HEK293 (cell line): Measurements from ENCODE around the gene TERC.

Experiments used
- CTCF ChIA-PET: fragments of 350-600 bp; formaldehyde crosslinking; extraction: SDS; loops from one replicate; lab custom pipeline; 2021; ENCODE audit warnings: antibody characterized with exemption; lab: Yijun Ruan, JAX
- POLR2A ChIA-PET: fragments of 300-600 bp; formaldehyde crosslinking; extraction: SDS; loops from one replicate; lab custom pipeline; 2020; ENCODE audit warnings: antibody characterized with exemption, inconsistent platforms; lab: Yijun Ruan, JAX
- H3K27ac ChIP-seq: fragments of 200-500 bp; sonication (Bioruptor generic); 2 replicates; pipeline ENCODE4 v1.5.1; 2014; ENCODE audit warnings: low read depth, low read length, control low read depth, inconsistent platforms; ENCODE audit errors: extremely low read depth
- H3K36me3 ChIP-seq, 2 experiments: fragments of 200-500 bp in 1 of 2; sonication (Bioruptor generic) in 1 of 2; 1 replicate in 1 of 2; 2 replicates in 1 of 2; pipeline ENCODE4 v1.5.1; 2014 to 2017; ENCODE audit warnings: inconsistent platforms in 2 of 2, low read length in 2 of 2; ENCODE audit not compliant: control insufficient read depth in 2 of 2, insufficient read depth in 1 of 2
- H3K4me1 ChIP-seq: fragments of 200-500 bp; sonication (Bioruptor generic); 2 replicates; pipeline ENCODE4 v1.5.1; 2014; ENCODE audit warnings: mild to moderate bottlenecking, low read length, inconsistent platforms; ENCODE audit not compliant: control insufficient read depth, insufficient read depth
- H3K4me3 ChIP-seq: 2 replicates; pipeline ENCODE4 v1.5.1; 2011; ENCODE audit warnings: low read depth, mild to moderate bottlenecking, control low read depth, low read length, moderate library complexity
- H3K9me3 ChIP-seq: fragments of 200-500 bp; sonication (Bioruptor generic); 2 replicates; pipeline ENCODE4 v1.5.1; 2014; ENCODE audit warnings: low read depth, low read length, inconsistent platforms; ENCODE audit not compliant: control insufficient read depth, insufficient read depth
- GLI4 ChIP-seq: fragments of 450-650 bp; formaldehyde crosslinking; IDR thresholded peaks from 2 replicates; pipeline ENCODE4 v1.5.1; 2016; ENCODE audit warnings: missing biosample characterization, missing genetic modification characterization
- GLIS1 ChIP-seq: fragments of 450-650 bp; formaldehyde crosslinking; IDR thresholded peaks from 2 replicates; pipeline ENCODE4 v1.5.1; 2016; ENCODE audit warnings: missing biosample characterization, missing genetic modification characterization
- HOXC10 ChIP-seq: sonication (generic); formaldehyde crosslinking; IDR thresholded peaks from 2 replicates; pipeline ENCODE4 v1.8.1; 2023; ENCODE audit warnings: mild to moderate bottlenecking, missing genetic modification reagents
- TRIM28 ChIP-seq: IDR thresholded peaks from 2 replicates; pipeline ENCODE4 v1.6.1; 2011; ENCODE audit warnings: low read length, control low read depth, borderline replicate concordance
- ZBTB48 ChIP-seq: fragments of 450-650 bp; formaldehyde crosslinking; IDR thresholded peaks from 2 replicates; pipeline ENCODE4 v1.5.1; 2016; ENCODE audit warnings: missing biosample characterization, missing genetic modification characterization
- ZBTB7A ChIP-seq: fragments of 450-650 bp; formaldehyde crosslinking; IDR thresholded peaks from 2 replicates; pipeline ENCODE4 v1.5.1; 2016; ENCODE audit warnings: low read depth, missing biosample characterization, missing genetic modification characterization
- ZNF155 ChIP-seq: fragments of 450-650 bp; formaldehyde crosslinking; IDR thresholded peaks from 2 replicates; pipeline ENCODE4 v1.5.1; 2016; ENCODE audit warnings: missing biosample characterization, missing genetic modification characterization
- ZNF169 ChIP-seq: fragments of 450-650 bp; formaldehyde crosslinking; IDR thresholded peaks from 2 replicates; pipeline ENCODE4 v1.5.1; 2016; ENCODE audit warnings: missing biosample characterization, missing genetic modification characterization
- ZNF184 ChIP-seq: fragments of 450-650 bp; IDR thresholded peaks from 2 replicates; pipeline ENCODE4 v1.5.1; 2018; ENCODE audit warnings: missing biosample characterization, mild to moderate bottlenecking, missing genetic modification characterization
- ZNF239 ChIP-seq: fragments of 450-650 bp; formaldehyde crosslinking; IDR thresholded peaks from 2 replicates; pipeline ENCODE4 v1.5.1; 2016; ENCODE audit warnings: missing biosample characterization, missing genetic modification characterization
- ZNF248 ChIP-seq: fragments of 450-650 bp; formaldehyde crosslinking; IDR thresholded peaks from 2 replicates; pipeline ENCODE4 v1.5.1; 2017; ENCODE audit warnings: missing biosample characterization, missing genetic modification characterization
- ZNF48 ChIP-seq: fragments of 450-650 bp; formaldehyde crosslinking; IDR thresholded peaks from 2 replicates; pipeline ENCODE4 v1.5.1; 2016; ENCODE audit warnings: missing biosample characterization, missing genetic modification characterization
- ZNF544 ChIP-seq: fragments of 450-650 bp; formaldehyde crosslinking; IDR thresholded peaks from 2 replicates; pipeline ENCODE4 v1.5.0; 2017; ENCODE audit warnings: missing biosample characterization, missing genetic modification characterization
- ZNF549 ChIP-seq: fragments of 450-650 bp; IDR thresholded peaks from 2 replicates; pipeline ENCODE4 v1.5.1; 2018; ENCODE audit warnings: missing biosample characterization, missing genetic modification characterization, mild to moderate bottlenecking, inconsistent platforms, moderate library complexity
- ZNF585B ChIP-seq: fragments of 450-650 bp; formaldehyde crosslinking; IDR thresholded peaks from 2 replicates; pipeline ENCODE4 v1.5.1; 2016; ENCODE audit warnings: missing biosample characterization, missing genetic modification characterization
- ZNF626 ChIP-seq: fragments of 450-650 bp; sonication (Bioruptor Pico); formaldehyde crosslinking; IDR thresholded peaks from 2 replicates; pipeline ENCODE4 v1.5.1; 2018; ENCODE audit warnings: missing biosample characterization, missing genetic modification characterization, inconsistent platforms
- ZNF660 ChIP-seq: fragments of 450-650 bp; IDR thresholded peaks from 2 replicates; pipeline ENCODE4 v1.5.1; 2018; ENCODE audit warnings: missing biosample characterization, mild to moderate bottlenecking, missing genetic modification characterization
- ZNF701 ChIP-seq: fragments of 450-650 bp; formaldehyde crosslinking; IDR thresholded peaks from 2 replicates; pipeline ENCODE4 v1.5.1; 2016; ENCODE audit warnings: missing biosample characterization, missing genetic modification characterization
- ZNF76 ChIP-seq: fragments of 450-650 bp; formaldehyde crosslinking; IDR thresholded peaks from 2 replicates; pipeline ENCODE4; 2016; ENCODE audit warnings: low read depth, missing biosample characterization, missing genetic modification characterization, borderline replicate concordance
- TF ChIP-seq, protein P1 (sequence below): fragments of 450-650 bp; formaldehyde crosslinking; IDR thresholded peaks from 2 replicates; pipeline ENCODE4 v1.5.1; 2016; ENCODE audit warnings: missing biosample characterization, missing genetic modification characterization
- TF ChIP-seq, protein P2 (sequence below): fragments of 450-650 bp; formaldehyde crosslinking; IDR thresholded peaks from 2 replicates; pipeline ENCODE4 v1.5.1; 2016; ENCODE audit warnings: missing biosample characterization, missing genetic modification characterization
- TF ChIP-seq, protein P3 (sequence below): fragments of 450-650 bp; formaldehyde crosslinking; IDR thresholded peaks from 2 replicates; pipeline ENCODE4 v1.5.1; 2016; ENCODE audit warnings: missing biosample characterization, missing genetic modification characterization
- TF ChIP-seq, protein P4 (sequence below): fragments of 450-650 bp; formaldehyde crosslinking; IDR thresholded peaks from 2 replicates; pipeline ENCODE4 v1.5.1; 2016; ENCODE audit warnings: missing biosample characterization, missing genetic modification characterization
- TF ChIP-seq, protein P5 (sequence below): fragments of 450-650 bp; formaldehyde crosslinking; IDR thresholded peaks from 2 replicates; pipeline ENCODE4 v1.5.1; 2017; ENCODE audit warnings: missing biosample characterization, missing genetic modification characterization
- TF ChIP-seq, protein P6 (sequence below): fragments of 450-650 bp; formaldehyde crosslinking; IDR thresholded peaks from 2 replicates; pipeline ENCODE4 v1.5.1; 2017; ENCODE audit warnings: missing biosample characterization, missing genetic modification characterization
- TF ChIP-seq, protein P7 (sequence below): fragments of 450-650 bp; formaldehyde crosslinking; optimal IDR thresholded peaks from 2 replicates; pipeline ENCODE3; 2016; ENCODE audit warnings: missing biosample characterization, mild to moderate bottlenecking, missing genetic modification characterization

TERC gene

DNA sequence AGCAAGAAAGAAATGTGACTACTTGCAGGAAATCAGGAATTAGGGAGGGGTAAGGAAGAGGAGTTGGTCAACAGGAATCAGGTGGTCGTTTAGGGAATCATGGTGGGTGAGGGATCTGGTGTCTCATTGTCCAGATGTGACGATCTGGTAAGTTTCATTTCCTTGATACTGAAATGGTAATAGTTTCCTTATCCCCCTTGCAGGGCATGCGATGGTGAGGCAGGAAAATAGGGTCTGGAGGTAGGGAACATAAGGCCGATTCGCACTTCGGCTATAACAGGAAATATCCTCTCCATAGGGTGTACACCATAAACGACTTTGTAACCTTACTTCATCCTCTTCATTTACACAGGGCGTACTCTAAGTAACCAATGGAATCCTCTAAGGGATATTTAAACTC is 48.4 kb upstream of the TERC start:
- Histone ChIP-seq H3K4me3 (no peak overlapping the region), H3K36me3 (no peaks in the 10 kb centered on the region), H3K9me3 (no peaks in the 10 kb centered on the region)
- ChIA-PET CTCF (interaction anchor here (0.6 kb wide), 1 partner anchor 391 kb away, joined by 3 read pairs; no protein-coding TSS in a partner anchor), POLR2A (interaction anchor here (0.7 to 1.3 kb wide), 3 partner anchors 40 to 151 kb away, joined by 3 to 6 read pairs (median 4); partner anchors contain the start of genes ACTRT3 and MYNN)
- 0 out of 2 replicates have a peak, but pooled peaks have one; percentile 3 for TF ChIP-seq TRIM28
- TF ChIP-seq, protein P1, sequence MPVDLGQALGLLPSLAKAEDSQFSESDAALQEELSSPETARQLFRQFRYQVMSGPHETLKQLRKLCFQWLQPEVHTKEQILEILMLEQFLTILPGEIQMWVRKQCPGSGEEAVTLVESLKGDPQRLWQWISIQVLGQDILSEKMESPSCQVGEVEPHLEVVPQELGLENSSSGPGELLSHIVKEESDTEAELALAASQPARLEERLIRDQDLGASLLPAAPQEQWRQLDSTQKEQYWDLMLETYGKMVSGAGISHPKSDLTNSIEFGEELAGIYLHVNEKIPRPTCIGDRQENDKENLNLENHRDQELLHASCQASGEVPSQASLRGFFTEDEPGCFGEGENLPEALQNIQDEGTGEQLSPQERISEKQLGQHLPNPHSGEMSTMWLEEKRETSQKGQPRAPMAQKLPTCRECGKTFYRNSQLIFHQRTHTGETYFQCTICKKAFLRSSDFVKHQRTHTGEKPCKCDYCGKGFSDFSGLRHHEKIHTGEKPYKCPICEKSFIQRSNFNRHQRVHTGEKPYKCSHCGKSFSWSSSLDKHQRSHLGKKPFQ, result no peak
- TF ChIP-seq, all 188 proteins: peak for 1
- Histone ChIP-seq H3K4me1 (no peaks in the 10 kb centered on the region), H3K27ac (no peak overlapping the region)

DNA sequence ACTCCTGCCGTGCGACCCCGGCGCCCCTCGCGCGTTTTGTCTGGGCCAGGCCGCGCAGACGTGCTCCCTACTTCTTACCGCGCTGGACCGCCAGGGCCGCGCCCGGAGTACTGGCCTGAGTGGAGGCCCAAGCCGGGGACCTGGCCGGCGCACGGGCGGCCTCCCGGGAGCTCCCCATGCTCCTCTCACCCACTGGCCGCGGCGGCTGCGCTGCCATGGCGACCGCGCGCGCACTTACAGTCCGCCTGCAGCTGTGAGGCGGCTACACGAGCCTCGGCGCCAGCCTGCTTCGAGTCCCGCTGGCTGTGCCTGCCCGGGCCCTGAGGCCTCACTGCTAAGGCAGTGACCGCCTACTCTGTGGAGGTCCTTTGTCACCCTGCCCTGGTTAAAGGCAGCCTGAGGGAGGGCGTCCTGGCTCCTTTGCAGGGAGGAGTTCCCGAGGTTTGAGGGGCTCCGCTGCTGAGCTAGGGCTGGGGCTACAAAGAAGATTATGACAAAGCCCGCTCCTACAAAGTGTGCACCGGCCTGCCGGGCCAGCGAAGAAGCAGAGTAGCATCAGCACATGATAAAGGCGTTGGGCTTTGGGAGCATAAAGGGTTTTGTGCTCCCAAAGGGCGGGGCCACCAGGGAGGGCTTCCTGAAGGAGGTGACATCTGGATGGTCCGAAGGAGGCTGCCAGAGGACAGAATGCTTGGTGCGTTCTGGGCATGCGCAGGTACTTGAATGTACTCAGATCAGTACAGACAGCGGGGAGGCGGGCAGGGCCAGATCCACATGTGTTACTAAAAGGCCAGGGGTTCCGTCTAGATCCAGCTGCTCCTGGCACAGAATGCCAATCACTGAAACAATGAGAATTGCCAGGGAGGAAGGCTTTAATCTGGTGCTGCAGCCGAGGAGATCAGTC is 47.7 kb upstream of the TERC start, which contains the start of the genes LRRC34 and LRRIQ4:
Gene LRRC34 (minus strand): TSS at position 573 of the 904 bp plus-strand sequence. CDS start 356 bp downstream, at position 217.
Gene LRRIQ4 (plus strand): TSS at position 539 of the 904 bp plus-strand sequence. CDS start 9,052 bp downstream, outside the sequence.
- no peaks in the 10 kb centered on the region for H3K4me1 ChIP-seq
- H3K9me3 ChIP-seq, result no peaks in the 10 kb centered on the region
- H3K27ac ChIP-seq, result peak within 1 kb of the TSS; percentile 80
- ChIA-PET CTCF (interaction anchor here (0.6 to 0.7 kb wide), 4 partner anchors 15 to 601 kb away, joined by 3 read pairs; no protein-coding TSS in a partner anchor), POLR2A (interaction anchor here (0.7 to 1.6 kb wide), 4 partner anchors 12 to 150 kb away, joined by 3 to 6 read pairs (median 4); partner anchors contain the start of genes ACTRT3 and MYNN)
- H3K4me3 ChIP-seq, result peak within 1 kb of the TSS; percentile 61
- no peaks in the 10 kb centered on the region for H3K36me3 ChIP-seq
- TF ChIP-seq, protein P2, sequence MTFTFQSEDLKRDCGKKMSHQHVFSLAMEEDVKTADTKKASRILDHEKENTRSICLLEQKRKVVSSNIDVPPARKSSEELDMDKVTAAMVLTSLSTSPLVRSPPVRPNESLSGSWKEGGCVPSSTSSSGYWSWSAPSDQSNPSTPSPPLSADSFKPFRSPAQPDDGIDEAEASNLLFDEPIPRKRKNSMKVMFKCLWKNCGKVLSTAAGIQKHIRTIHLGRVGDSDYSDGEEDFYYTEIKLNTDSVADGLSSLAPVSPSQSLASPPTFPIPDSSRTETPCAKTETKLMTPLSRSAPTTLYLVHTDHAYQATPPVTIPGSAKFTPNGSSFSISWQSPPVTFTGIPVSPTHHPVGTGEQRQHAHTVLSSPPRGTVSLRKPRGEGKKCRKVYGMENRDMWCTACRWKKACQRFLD (tag by site-specific recombination), result no peak
- TF ChIP-seq ZNF155 (tag by site-specific recombination), result no peak
- TF ChIP-seq, protein P3, sequence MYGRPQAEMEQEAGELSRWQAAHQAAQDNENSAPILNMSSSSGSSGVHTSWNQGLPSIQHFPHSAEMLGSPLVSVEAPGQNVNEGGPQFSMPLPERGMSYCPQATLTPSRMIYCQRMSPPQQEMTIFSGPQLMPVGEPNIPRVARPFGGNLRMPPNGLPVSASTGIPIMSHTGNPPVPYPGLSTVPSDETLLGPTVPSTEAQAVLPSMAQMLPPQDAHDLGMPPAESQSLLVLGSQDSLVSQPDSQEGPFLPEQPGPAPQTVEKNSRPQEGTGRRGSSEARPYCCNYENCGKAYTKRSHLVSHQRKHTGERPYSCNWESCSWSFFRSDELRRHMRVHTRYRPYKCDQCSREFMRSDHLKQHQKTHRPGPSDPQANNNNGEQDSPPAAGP (tag by site-specific recombination), result no peak
- peak; percentile 79 for TF ChIP-seq ZNF76
- TF ChIP-seq, protein P4, sequence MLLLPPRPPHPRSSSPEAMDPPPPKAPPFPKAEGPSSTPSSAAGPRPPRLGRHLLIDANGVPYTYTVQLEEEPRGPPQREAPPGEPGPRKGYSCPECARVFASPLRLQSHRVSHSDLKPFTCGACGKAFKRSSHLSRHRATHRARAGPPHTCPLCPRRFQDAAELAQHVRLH (tag by site-specific recombination), result peak; percentile 77; the same call in 1 of the 2 replicates
- no peak for TF ChIP-seq ZNF701 (tag by site-specific recombination)
- TF ChIP-seq ZNF184 (tag by site-specific recombination), result no peak
- TF ChIP-seq ZNF660 (tag by site-specific recombination), result 0 out of 2 replicates have a peak, but pooled peaks have one; percentile 35
- no peak for TF ChIP-seq GLI4
- TF ChIP-seq ZNF239 (tag by site-specific recombination), result no peak
- TF ChIP-seq ZBTB7A (tag by site-specific recombination), result no peak
- TF ChIP-seq ZNF544 (tag by site-specific recombination), result no peak
- no peak for TF ChIP-seq ZNF169
- no peak for TF ChIP-seq HOXC10 (CRISPR knock-in tag)
- TF ChIP-seq, protein P5, sequence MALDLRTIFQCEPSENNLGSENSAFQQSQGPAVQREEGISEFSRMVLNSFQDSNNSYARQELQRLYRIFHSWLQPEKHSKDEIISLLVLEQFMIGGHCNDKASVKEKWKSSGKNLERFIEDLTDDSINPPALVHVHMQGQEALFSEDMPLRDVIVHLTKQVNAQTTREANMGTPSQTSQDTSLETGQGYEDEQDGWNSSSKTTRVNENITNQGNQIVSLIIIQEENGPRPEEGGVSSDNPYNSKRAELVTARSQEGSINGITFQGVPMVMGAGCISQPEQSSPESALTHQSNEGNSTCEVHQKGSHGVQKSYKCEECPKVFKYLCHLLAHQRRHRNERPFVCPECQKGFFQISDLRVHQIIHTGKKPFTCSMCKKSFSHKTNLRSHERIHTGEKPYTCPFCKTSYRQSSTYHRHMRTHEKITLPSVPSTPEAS (tag by site-specific recombination), result no peak
- no peak for TF ChIP-seq ZNF626 (tag by site-specific recombination)
- TF ChIP-seq GLIS1 (tag by site-specific recombination), result peak; percentile 49
- TF ChIP-seq, protein P6, sequence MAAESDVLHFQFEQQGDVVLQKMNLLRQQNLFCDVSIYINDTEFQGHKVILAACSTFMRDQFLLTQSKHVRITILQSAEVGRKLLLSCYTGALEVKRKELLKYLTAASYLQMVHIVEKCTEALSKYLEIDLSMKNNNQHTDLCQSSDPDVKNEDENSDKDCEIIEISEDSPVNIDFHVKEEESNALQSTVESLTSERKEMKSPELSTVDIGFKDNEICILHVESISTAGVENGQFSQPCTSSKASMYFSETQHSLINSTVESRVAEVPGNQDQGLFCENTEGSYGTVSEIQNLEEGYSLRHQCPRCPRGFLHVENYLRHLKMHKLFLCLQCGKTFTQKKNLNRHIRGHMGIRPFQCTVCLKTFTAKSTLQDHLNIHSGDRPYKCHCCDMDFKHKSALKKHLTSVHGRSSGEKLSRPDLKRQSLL (tag by site-specific recombination), result no peak
- no peak for TF ChIP-seq ZNF48
- TF ChIP-seq ZBTB48, result 0 out of 2 replicates have a peak, but pooled peaks have one; percentile 23
- TF ChIP-seq ZNF549, result no peak
- TF ChIP-seq, protein P7, sequence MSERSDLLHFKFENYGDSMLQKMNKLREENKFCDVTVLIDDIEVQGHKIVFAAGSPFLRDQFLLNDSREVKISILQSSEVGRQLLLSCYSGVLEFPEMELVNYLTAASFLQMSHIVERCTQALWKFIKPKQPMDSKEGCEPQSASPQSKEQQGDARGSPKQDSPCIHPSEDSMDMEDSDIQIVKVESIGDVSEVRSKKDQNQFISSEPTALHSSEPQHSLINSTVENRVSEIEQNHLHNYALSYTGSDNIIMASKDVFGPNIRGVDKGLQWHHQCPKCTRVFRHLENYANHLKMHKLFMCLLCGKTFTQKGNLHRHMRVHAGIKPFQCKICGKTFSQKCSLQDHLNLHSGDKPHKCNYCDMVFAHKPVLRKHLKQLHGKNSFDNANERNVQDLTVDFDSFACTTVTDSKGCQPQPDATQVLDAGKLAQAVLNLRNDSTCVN (tag by site-specific recombination), result peak; percentile 97
- peak; percentile 66 for TF ChIP-seq ZNF585B
- TF ChIP-seq ZNF248, result no peak
